Osteocyte (in vitro differentiated cells): ENCODE measurements around the gene SLC43A3. TPM values are rescaled to one million over a fixed set of nuclear protein-coding genes. Genes with fewer than 3 reads are reported as not detected.

Source experiments
- DNase-seq: peaks from one replicate; pipeline ENCODE4 v3.0.0; 2021; ENCODE audit warnings: mixed read lengths; ENCODE audit not compliant: unreplicated experiment; ENCODE audit errors: extremely low spot score
- H3K27ac Mint-ChIP-seq: one replicate; pipeline ENCODE4 v1.8.0; 2021; ENCODE audit warnings: mild to moderate bottlenecking, mixed read lengths; ENCODE audit not compliant: unreplicated experiment
- H3K27me3 Mint-ChIP-seq: one replicate; pipeline ENCODE4 v1.8.0; 2021; ENCODE audit warnings: mixed read lengths; ENCODE audit not compliant: unreplicated experiment
- H3K36me3 Mint-ChIP-seq: one replicate; pipeline ENCODE4 v1.8.0; 2021; ENCODE audit warnings: mixed read lengths; ENCODE audit not compliant: unreplicated experiment
- H3K4me1 Mint-ChIP-seq: one replicate; pipeline ENCODE4 v1.8.0; 2021; ENCODE audit warnings: mixed read lengths; ENCODE audit not compliant: unreplicated experiment
- H3K4me3 Mint-ChIP-seq: one replicate; pipeline ENCODE4 v1.8.0; 2021; ENCODE audit warnings: mild to moderate bottlenecking, moderate library complexity, mixed read lengths; ENCODE audit not compliant: unreplicated experiment
- H3K9me3 Mint-ChIP-seq: one replicate; pipeline ENCODE4 v1.8.0; 2021; ENCODE audit warnings: mixed read lengths; ENCODE audit not compliant: unreplicated experiment
- total RNA-seq: library from RNA; stranded (reverse); gene quantifications from 2 replicates; pipeline ENCODE4 v1.2.1, GENCODE V29; 2021
- TF ChIP-seq, protein P1 (sequence below): fragments of 200-600 bp; sonication (generic); IDR thresholded peaks from 2 replicates; pipeline ENCODE4 v1.5.0; 2021; ENCODE audit warnings: antibody characterized with exemption, mild to moderate bottlenecking, moderate library complexity

Gene SLC43A3
- total RNA-seq, 1 donor from 2014 or later, result 14.9 TPM

DNA sequence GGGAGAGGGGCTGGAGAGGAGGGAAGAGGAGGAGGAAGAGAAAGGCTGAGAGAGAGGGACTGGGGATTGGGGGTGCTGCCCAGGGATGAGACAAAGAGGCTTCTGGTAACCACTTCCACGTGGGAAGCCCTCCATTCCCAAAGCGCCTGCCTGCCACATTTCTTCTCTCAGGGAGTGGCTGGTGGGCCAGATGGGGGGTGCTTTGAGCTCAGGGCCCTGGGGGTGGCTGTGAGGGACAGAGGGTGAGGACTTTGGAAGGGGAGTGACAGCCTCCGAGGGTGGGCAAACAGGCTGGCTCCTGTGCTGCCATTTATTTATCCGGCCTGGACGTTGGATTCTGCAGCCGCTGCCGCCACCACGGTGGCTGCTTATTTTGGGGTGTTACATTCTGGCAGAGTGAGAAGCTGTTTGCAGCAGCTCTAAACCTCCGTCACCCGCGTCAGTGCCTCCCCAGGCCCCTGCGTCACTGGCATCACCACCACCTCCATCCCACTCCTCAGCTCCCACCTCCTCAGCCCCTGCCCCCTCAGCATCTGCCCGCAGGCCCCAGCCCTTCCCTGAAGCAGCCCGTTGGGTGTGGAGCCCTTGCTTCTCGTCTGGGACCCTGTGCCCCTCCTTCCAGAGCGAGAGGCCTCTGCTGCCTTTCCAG lies 35.0 kb upstream of the SLC43A3 start:
- no peak overlapping the region for H3K27ac Mint-ChIP-seq
- no peaks in the 10 kb centered on the region for H3K36me3 Mint-ChIP-seq
- TF ChIP-seq, protein P1, sequence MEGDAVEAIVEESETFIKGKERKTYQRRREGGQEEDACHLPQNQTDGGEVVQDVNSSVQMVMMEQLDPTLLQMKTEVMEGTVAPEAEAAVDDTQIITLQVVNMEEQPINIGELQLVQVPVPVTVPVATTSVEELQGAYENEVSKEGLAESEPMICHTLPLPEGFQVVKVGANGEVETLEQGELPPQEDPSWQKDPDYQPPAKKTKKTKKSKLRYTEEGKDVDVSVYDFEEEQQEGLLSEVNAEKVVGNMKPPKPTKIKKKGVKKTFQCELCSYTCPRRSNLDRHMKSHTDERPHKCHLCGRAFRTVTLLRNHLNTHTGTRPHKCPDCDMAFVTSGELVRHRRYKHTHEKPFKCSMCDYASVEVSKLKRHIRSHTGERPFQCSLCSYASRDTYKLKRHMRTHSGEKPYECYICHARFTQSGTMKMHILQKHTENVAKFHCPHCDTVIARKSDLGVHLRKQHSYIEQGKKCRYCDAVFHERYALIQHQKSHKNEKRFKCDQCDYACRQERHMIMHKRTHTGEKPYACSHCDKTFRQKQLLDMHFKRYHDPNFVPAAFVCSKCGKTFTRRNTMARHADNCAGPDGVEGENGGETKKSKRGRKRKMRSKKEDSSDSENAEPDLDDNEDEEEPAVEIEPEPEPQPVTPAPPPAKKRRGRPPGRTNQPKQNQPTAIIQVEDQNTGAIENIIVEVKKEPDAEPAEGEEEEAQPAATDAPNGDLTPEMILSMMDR, result no peak
- peaks cover 25% of the 10 kb centered on the region for H3K4me1 Mint-ChIP-seq
- no peak for DNase-seq
- H3K4me3 Mint-ChIP-seq, result peak overlapping the region; percentile 48
- peaks cover 55% of the 10 kb centered on the region for H3K27me3 Mint-ChIP-seq
- no peaks in the 10 kb centered on the region for H3K9me3 Mint-ChIP-seq

DNA sequence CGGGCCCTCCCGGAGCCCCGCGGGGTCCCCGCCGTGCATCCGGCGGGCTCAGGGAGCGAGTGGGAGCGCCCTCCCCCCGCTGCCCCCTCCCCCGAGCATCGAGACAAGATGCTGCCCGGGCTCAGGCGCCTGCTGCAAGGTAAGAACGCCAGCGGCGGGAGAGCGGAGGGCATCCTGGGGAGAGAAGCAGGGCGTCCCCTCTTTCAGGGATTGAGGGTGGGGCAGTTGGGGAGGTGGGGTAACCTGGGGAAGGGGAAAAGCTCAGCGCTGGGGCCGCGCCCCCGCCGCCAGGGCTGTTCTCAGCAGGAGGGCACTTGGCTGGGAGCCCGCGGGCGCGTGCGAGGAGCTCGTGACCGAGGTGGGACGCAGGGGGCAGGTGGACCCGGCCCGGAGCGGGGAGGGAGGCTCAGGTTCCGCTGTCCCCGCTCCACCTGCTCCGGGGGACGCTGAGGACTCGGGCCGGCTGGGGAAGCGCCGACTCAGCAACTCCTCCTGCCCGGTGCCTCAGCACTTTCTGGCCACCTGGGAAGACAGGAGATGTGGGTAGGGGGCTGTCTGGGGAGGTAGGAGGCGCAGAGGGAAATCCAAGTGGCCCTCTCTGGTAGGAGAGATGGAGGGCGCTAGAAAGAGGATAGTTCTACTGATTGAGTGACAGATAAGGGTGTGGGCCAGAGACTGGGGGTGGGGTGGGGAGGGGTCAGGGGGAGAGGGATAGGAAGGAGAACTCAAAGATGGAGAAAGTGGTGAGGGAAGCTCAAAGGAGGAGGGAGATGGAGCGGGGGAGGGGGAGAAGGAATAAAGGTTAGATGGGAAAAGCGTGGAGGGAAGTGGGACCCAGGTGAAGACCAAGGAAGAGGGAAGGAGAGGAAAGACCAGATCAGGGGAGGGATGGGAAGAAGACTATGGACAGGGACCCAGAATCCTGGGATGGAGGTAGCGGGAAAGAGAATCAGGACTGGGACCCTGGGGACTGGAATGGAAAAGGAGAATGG lies 34.1 kb upstream of the SLC43A3 start:
- Mint-ChIP-seq H3K9me3 (no peaks in the 10 kb centered on the region), H3K27me3 (peaks cover 57% of the 10 kb centered on the region), H3K36me3 (no peaks in the 10 kb centered on the region), H3K4me3 (peak overlapping the region; percentile 48), H3K4me1 (peaks cover 25% of the 10 kb centered on the region), H3K27ac (no peak overlapping the region)
- TF ChIP-seq, protein P1, result no peak
- DNase-seq, result no peak

DNA sequence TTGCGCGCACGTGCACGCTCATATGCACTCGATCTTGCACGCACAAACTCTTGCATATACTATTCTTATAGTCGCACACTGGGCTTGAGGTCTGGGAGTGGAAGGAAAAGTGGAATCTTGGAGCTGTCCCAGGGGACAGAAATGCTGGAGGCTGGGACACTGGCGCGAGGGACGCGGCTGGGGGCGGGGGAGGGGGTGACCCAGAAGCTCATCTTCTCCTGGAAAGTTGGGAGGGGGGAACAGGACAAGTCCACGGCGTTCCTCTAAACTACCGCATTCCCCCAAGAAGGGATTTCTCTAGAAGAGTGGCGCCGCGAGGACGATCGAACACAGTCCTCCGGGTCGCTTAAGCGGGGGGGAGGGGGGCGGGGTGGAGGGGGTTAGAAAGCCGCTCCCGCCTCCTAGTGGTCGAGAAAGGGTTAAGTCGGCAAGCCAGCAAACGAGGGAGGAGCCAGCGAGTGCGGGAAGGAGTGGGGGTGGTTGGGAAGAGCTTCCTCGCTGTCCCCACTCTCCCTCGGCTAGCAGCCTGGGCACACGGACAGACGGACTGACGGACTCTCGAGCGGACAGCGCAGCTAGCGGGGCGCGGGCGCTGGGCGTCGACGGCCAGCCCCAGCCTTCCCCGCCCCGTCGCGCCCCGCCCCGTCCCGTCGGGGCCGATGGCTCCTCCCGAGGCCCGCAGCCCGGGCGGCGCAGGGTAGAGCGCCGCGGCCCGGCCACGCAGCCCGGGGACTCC lies 33.3 kb upstream of the SLC43A3 start, which contains the start of gene RTN4RL2:
TSS of gene RTN4RL2 (plus strand) at position 507 of the 736 bp plus-strand sequence. CDS start 338 bp downstream, outside the sequence.
- TF ChIP-seq, protein P1, result no peak
- Mint-ChIP-seq H3K4me1 (peaks cover 25% of the 10 kb centered on the region), H3K4me3 (peak within 1 kb of the TSS; percentile 67), H3K36me3 (no peaks in the 10 kb centered on the region), H3K27ac (no peak within 1 kb of the TSS), H3K9me3 (no peaks in the 10 kb centered on the region), H3K27me3 (peaks cover 57% of the 10 kb centered on the region)
- no peak for DNase-seq

DNA sequence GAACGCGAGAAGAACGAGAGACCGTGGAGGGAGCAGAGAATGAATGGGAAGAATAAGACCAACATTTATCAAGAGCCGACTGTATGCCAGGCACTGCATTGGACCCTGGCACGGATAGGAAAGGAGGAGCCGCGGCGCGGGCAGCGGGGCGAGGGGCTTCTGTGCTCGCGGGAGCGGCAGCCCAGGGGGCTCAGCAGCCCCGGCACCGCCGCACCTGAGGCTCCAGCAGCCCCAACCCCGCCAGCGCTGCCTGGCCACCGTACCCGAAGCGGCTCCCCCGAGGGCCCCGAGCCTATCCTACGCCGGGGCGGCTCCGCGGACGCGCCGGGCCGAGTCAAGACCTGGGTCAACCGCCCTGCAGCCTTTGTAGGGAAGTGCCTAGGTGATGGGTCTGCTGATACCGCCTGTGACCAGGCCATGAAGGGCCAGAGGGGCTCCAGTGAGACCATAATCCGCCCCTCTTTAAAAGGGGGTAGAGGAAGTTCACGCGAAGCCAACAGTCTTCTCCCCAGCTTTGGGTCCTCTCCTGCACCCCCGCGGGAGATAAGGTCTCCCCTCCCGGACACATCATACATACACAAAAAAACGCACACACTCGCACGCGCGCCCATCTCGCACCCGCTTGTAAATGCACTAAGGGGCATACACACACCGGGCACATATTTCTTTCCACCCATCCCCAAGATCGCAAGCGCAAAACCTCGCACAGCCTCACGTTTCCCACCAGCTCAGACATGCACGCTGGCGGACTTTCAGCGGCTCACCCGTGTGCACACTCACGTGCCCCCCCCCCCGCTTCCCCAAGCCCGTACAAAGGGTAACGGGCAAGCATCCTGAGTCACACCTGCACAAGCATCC lies 32.5 kb upstream of the SLC43A3 start:
- DNase-seq, result no peak
- Mint-ChIP-seq H3K36me3 (no peaks in the 10 kb centered on the region), H3K9me3 (no peaks in the 10 kb centered on the region), H3K4me1 (peaks cover 25% of the 10 kb centered on the region), H3K27ac (no peak overlapping the region), H3K4me3 (peak overlapping the region; percentile 70), H3K27me3 (peaks cover 57% of the 10 kb centered on the region)
- TF ChIP-seq, protein P1, result no peak
